Measurements from ENCODE around the gene GSTP1.

DNA sequence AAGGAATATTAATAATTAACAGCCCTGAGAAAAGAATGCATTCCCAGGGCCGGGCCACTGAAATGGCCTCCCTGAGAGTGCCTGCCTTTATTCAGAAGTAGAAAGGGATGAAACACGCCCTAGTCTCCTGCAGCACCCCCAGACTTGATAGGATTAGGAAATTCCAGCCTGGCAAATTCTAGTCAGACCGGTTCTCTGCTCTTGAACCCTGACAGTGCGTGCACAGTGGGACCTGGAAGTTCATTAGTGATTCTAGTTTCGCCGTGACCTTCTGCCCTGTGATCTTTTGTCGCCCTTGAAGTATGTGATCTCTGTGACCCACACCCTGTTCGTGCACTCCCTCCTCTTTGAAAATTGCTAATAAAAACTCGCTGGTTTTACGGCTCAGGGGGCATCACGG lies 2.1 kb upstream of the GSTP1 start:
- TF ChIP-seq, protein P1, sequence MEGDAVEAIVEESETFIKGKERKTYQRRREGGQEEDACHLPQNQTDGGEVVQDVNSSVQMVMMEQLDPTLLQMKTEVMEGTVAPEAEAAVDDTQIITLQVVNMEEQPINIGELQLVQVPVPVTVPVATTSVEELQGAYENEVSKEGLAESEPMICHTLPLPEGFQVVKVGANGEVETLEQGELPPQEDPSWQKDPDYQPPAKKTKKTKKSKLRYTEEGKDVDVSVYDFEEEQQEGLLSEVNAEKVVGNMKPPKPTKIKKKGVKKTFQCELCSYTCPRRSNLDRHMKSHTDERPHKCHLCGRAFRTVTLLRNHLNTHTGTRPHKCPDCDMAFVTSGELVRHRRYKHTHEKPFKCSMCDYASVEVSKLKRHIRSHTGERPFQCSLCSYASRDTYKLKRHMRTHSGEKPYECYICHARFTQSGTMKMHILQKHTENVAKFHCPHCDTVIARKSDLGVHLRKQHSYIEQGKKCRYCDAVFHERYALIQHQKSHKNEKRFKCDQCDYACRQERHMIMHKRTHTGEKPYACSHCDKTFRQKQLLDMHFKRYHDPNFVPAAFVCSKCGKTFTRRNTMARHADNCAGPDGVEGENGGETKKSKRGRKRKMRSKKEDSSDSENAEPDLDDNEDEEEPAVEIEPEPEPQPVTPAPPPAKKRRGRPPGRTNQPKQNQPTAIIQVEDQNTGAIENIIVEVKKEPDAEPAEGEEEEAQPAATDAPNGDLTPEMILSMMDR (IDR thresholded peaks at IDR 0.05; ENCODE audit: low read depth, low read length, poor library complexity, severe bottlenecking), result no peak
- TF ChIP-seq EZH2phosphoT487 (IDR thresholded peaks at IDR 0.05; ENCODE audit: borderline replicate concordance, low read length), result no peak
